GM23338 (cell line): ENCODE results near the gene AKAP13. TPM values are rescaled to one million over a fixed set of nuclear protein-coding genes. Genes with fewer than 3 reads are reported as not detected.

ENCODE experiments used
- ATAC-seq: fragments of 200-7000 bp; cut with Tn5 transposase; 3 replicates; pipeline ENCODE4 v1.9.1; 2020
- DNase-seq: peaks from one replicate; pipeline ENCODE4 v3.0.0-alpha.2; 2015; ENCODE audit warnings: low spot score
- H2AFZ ChIP-seq: fragments of 200-600 bp; sonication (generic); 2 replicates; pipeline ENCODE4 v1.8.0; 2016; ENCODE audit warnings: antibody characterized with exemption, mild to moderate bottlenecking, moderate library complexity
- H3F3A ChIP-seq: fragments of 200-600 bp; sonication (generic); replicated peaks from 2 replicates; pipeline ENCODE4 v1.8.0; 2017; ENCODE audit warnings: antibody characterized with exemption, mixed run types, low read depth
- H3K27ac ChIP-seq: fragments of 200-600 bp; sonication (generic); 2 replicates; pipeline ENCODE4 v1.6.1; 2016; ENCODE audit warnings: low read depth
- H3K27me3 ChIP-seq: fragments of 200-600 bp; sonication (generic); 2 replicates; pipeline ENCODE4 v1.8.0; 2016; ENCODE audit warnings: mild to moderate bottlenecking, mixed run types, moderate library complexity; ENCODE audit not compliant: insufficient read depth
- H3K36me3 ChIP-seq: fragments of 200-600 bp; sonication (generic); 2 replicates; pipeline ENCODE4 v1.8.0; 2016; ENCODE audit warnings: mild to moderate bottlenecking; ENCODE audit not compliant: insufficient read depth
- H3K4me1 ChIP-seq: fragments of 200-600 bp; sonication (generic); 2 replicates; pipeline ENCODE4 v1.8.0; 2016; ENCODE audit warnings: mild to moderate bottlenecking, moderate library complexity; ENCODE audit not compliant: insufficient read depth
- H3K4me2 ChIP-seq: fragments of 200-600 bp; sonication (generic); 2 replicates; pipeline ENCODE4 v1.7.1; 2017; ENCODE audit warnings: mixed run types
- H3K4me3 ChIP-seq: fragments of 200-600 bp; sonication (generic); 2 replicates; pipeline ENCODE4 v1.6.1; 2016; ENCODE audit warnings: mixed run types
- H3K79me2 ChIP-seq: fragments of 200-600 bp; sonication (generic); replicated peaks from 2 replicates; pipeline ENCODE4 v1.8.0; 2017; ENCODE audit warnings: mild to moderate bottlenecking; ENCODE audit not compliant: insufficient read depth
- H3K9me2 ChIP-seq: fragments of 200-600 bp; sonication (generic); 2 replicates; pipeline ENCODE4 v1.8.0; 2017; ENCODE audit not compliant: insufficient read depth
- H4K20me1 ChIP-seq: fragments of 200-600 bp; sonication (generic); replicated peaks from 2 replicates; pipeline ENCODE4 v1.8.0; 2017; ENCODE audit warnings: mild to moderate bottlenecking; ENCODE audit not compliant: insufficient read depth
- H3K27ac Mint-ChIP-seq: 2 replicates; pipeline ENCODE4 v1.8.0; 2020; ENCODE audit warnings: inconsistent platforms, mild to moderate bottlenecking, moderate library complexity, mixed read lengths
- H3K27me3 Mint-ChIP-seq: 3 replicates; pipeline ENCODE4 v1.8.0; 2022; ENCODE audit warnings: low read depth, mild to moderate bottlenecking, moderate library complexity, mixed read lengths, inconsistent platforms; ENCODE audit not compliant: insufficient read depth, poor library complexity
- H3K36me3 Mint-ChIP-seq: 3 replicates; pipeline ENCODE4 v1.8.0; 2021; ENCODE audit warnings: low read depth, mild to moderate bottlenecking, inconsistent platforms, moderate library complexity, mixed read lengths
- H3K4me1 Mint-ChIP-seq: 3 replicates; pipeline ENCODE4 v1.8.0; 2020; ENCODE audit warnings: mild to moderate bottlenecking, inconsistent platforms, mixed read lengths
- H3K4me3 Mint-ChIP-seq: 3 replicates; pipeline ENCODE4 v1.8.0; 2021; ENCODE audit warnings: moderate library complexity, mild to moderate bottlenecking, inconsistent platforms, mixed read lengths
- H3K9me3 Mint-ChIP-seq: 3 replicates; pipeline ENCODE4 v1.8.0; 2020; ENCODE audit warnings: moderate library complexity, mild to moderate bottlenecking, inconsistent platforms, mixed read lengths
- CREB1 ChIP-seq: fragments of 250-450 bp; sonication (Bioruptor Pico); IDR thresholded peaks from 2 replicates; pipeline ENCODE4 v1.5.0; 2020; ENCODE audit warnings: low read depth, mild to moderate bottlenecking, moderate library complexity
- CTCF ChIP-seq, 2 experiments: fragments of 200-600 bp in 1 of 2; sonication (generic) in 1 of 2; conservative IDR thresholded peaks; 2 replicates each; pipeline versions ENCODE4 v1.5.1 to v1.6.1; 2016 to 2017; ENCODE audit warnings: antibody characterized with exemption in 2 of 2, low read depth in 2 of 2, mild to moderate bottlenecking in 2 of 2, moderate library complexity in 1 of 2
- EZH2 ChIP-seq: fragments of 200-600 bp; sonication (generic); IDR thresholded peaks from one replicate; pipeline ENCODE4 v1.8.0; 2017; ENCODE audit warnings: antibody characterized with exemption, mild to moderate bottlenecking, low read depth; ENCODE audit not compliant: unreplicated experiment
- EZH2phosphoT487 ChIP-seq: fragments of 200-600 bp; sonication (generic); IDR thresholded peaks from one replicate; pipeline ENCODE4 v1.8.1; 2018; ENCODE audit warnings: antibody characterized with exemption; ENCODE audit not compliant: unreplicated experiment
- JUNB ChIP-seq: IDR thresholded peaks from one replicate; pipeline ENCODE4 v1.6.1; 2016; ENCODE audit warnings: antibody characterized with exemption; ENCODE audit not compliant: unreplicated experiment
- NANOG ChIP-seq: IDR thresholded peaks from 2 replicates; pipeline ENCODE4 v1.6.1; 2016; ENCODE audit warnings: antibody characterized with exemption, borderline replicate concordance
- POLR2AphosphoS5 ChIP-seq: IDR thresholded peaks from 2 replicates; pipeline ENCODE4 v1.6.1; 2016; ENCODE audit warnings: antibody characterized with exemption, low read depth
- STAT1 ChIP-seq: IDR thresholded peaks from one replicate; pipeline ENCODE4 v1.6.1; 2016; ENCODE audit warnings: antibody characterized with exemption; ENCODE audit not compliant: unreplicated experiment
- ZNF114 ChIP-seq: fragments of 250-450 bp; sonication (Bioruptor Pico); IDR thresholded peaks from 2 replicates; pipeline ENCODE4 v1.5.0; 2020; ENCODE audit warnings: mild to moderate bottlenecking, moderate library complexity
- ZNF331 ChIP-seq: fragments of 250-450 bp; sonication (Bioruptor Pico); IDR thresholded peaks from 2 replicates; pipeline ENCODE4 v1.5.0; 2020; ENCODE audit warnings: low read depth, mild to moderate bottlenecking, moderate library complexity
- ZNF462 ChIP-seq: fragments of 250-450 bp; sonication (Bioruptor Pico); IDR thresholded peaks from 2 replicates; pipeline ENCODE4 v1.5.0; 2020; ENCODE audit warnings: mild to moderate bottlenecking, moderate library complexity
- polyA plus RNA-seq: library from polyadenylated mRNA; unstranded; fragments of >200 nt; fragmentation: Nextera tagmentation; extraction: Ambion mirVana; gene quantifications from 2 replicates; pipeline ENCODE4 v1.2.1, GENCODE V29; 2016
- total RNA-seq: library from RNA; depleted of rRNA; stranded (reverse); fragments of >200 nt; shearing (Covaris generic); gene quantifications from 2 replicates; pipeline ENCODE4 v1.2.3, GENCODE V29; 2014
- TF ChIP-seq, protein P1 (sequence below): IDR thresholded peaks from 2 replicates; pipeline ENCODE4 v1.6.1; 2016; ENCODE audit warnings: antibody characterized with exemption
- TF ChIP-seq, protein P2 (sequence below): IDR thresholded peaks from one replicate; pipeline ENCODE4 v1.6.1; 2018; ENCODE audit warnings: antibody characterized with exemption; ENCODE audit not compliant: unreplicated experiment

Gene AKAP13
- total and polyA plus RNA-seq, 2 experiments from 2014 or later: 46.2 to 60.7 TPM

DNA sequence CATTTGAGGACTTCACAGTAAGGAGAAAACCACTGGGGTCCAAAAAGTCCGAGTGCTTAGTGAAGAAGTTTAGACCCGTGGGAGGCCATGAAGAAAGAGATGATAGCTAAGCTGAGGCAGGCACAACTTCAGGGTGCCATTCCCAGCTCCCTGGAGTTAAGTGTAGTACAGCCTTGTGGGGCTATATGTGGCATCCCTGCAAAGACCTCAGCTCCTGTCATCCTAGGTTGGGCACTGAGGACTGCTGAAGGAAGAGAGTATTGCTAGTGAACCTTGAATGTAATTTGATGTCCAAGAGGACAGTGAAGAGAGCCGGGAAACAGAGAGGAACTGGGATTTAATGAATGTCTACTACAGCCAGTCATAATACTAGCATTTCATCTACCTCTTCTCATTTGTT lies 162.1 kb downstream of the AKAP13 start:
- Histone ChIP-seq H4K20me1 (0 out of 2 replicates have a peak, but pooled peaks cover 3% of the 10 kb centered on the region), H3K27ac (0 out of 2 replicates have a peak overlapping the region, but pooled peaks have one; percentile 39), H3K36me3 (peaks cover 3% of the 10 kb centered on the region; the same call in 1 of the 2 replicates), H3F3A (no peaks in the 10 kb centered on the region), H3K27me3 (no peaks in the 10 kb centered on the region), H3K9me2 (no peaks in the 10 kb centered on the region), H3K79me2 (peaks cover 3% of the 10 kb centered on the region), H3K4me3 (no peak overlapping the region), H3K4me2 (no peak overlapping the region), H2AFZ (no peak overlapping the region), H3K4me1 (peaks cover 8% of the 10 kb centered on the region; the same call in 1 of the 2 replicates)
- no peak for TF ChIP-seq ZNF331 (CRISPR knock-in tag)
- TF ChIP-seq EZH2phosphoT487: no peak
- no peak for TF ChIP-seq STAT1
- TF ChIP-seq, protein P1, sequence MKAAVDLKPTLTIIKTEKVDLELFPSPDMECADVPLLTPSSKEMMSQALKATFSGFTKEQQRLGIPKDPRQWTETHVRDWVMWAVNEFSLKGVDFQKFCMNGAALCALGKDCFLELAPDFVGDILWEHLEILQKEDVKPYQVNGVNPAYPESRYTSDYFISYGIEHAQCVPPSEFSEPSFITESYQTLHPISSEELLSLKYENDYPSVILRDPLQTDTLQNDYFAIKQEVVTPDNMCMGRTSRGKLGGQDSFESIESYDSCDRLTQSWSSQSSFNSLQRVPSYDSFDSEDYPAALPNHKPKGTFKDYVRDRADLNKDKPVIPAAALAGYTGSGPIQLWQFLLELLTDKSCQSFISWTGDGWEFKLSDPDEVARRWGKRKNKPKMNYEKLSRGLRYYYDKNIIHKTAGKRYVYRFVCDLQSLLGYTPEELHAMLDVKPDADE: no peak
- TF ChIP-seq ZNF114: no peak
- TF ChIP-seq NANOG: no peak
- no peak for TF ChIP-seq JUNB
- no peak for TF ChIP-seq EZH2
- no peak for TF ChIP-seq CTCF (conservative IDR thresholded peaks at IDR 0.05; ENCODE audit: low read depth in 2 of 2)
- TF ChIP-seq ZNF462 (CRISPR knock-in tag): no peak
- no peak for TF ChIP-seq CREB1 (CRISPR knock-in tag)
- TF ChIP-seq, protein P2, sequence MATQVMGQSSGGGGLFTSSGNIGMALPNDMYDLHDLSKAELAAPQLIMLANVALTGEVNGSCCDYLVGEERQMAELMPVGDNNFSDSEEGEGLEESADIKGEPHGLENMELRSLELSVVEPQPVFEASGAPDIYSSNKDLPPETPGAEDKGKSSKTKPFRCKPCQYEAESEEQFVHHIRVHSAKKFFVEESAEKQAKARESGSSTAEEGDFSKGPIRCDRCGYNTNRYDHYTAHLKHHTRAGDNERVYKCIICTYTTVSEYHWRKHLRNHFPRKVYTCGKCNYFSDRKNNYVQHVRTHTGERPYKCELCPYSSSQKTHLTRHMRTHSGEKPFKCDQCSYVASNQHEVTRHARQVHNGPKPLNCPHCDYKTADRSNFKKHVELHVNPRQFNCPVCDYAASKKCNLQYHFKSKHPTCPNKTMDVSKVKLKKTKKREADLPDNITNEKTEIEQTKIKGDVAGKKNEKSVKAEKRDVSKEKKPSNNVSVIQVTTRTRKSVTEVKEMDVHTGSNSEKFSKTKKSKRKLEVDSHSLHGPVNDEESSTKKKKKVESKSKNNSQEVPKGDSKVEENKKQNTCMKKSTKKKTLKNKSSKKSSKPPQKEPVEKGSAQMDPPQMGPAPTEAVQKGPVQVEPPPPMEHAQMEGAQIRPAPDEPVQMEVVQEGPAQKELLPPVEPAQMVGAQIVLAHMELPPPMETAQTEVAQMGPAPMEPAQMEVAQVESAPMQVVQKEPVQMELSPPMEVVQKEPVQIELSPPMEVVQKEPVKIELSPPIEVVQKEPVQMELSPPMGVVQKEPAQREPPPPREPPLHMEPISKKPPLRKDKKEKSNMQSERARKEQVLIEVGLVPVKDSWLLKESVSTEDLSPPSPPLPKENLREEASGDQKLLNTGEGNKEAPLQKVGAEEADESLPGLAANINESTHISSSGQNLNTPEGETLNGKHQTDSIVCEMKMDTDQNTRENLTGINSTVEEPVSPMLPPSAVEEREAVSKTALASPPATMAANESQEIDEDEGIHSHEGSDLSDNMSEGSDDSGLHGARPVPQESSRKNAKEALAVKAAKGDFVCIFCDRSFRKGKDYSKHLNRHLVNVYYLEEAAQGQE: no peak
- no peak for TF ChIP-seq POLR2AphosphoS5
- H3K4me1 Mint-ChIP-seq: peaks cover 19% of the 10 kb centered on the region
- no peaks in the 10 kb centered on the region for H3K9me3 Mint-ChIP-seq
- H3K36me3 Mint-ChIP-seq: no peaks in the 10 kb centered on the region; the same call in 2 of the 3 replicates
- no peak overlapping the region for H3K4me3 Mint-ChIP-seq
- H3K27ac Mint-ChIP-seq: no peak overlapping the region
- DNase-seq: no peak
- ATAC-seq: no peak
- H3K27me3 Mint-ChIP-seq: no peaks in the 10 kb centered on the region
